PC-3 (cell line): ENCODE data around the gene PDGFRA.

Source experiments
- CTCF ChIP-seq: fragments of 300-600 bp; sonication (generic); conservative IDR thresholded peaks from 2 replicates; pipeline ENCODE4 v1.5.1; 2017; ENCODE audit warnings: antibody characterized with exemption, low read depth, mild to moderate bottlenecking, low read length
- EZH2 ChIP-seq: fragments of 300-600 bp; sonication (generic); IDR thresholded peaks from one replicate; pipeline ENCODE4 v1.6.1; 2017; ENCODE audit warnings: antibody characterized with exemption, mild to moderate bottlenecking, low read length; ENCODE audit not compliant: unreplicated experiment
- EZH2phosphoT487 ChIP-seq: fragments of 300-600 bp; sonication (generic); IDR thresholded peaks from 2 replicates; pipeline ENCODE4 v1.6.1; 2018; ENCODE audit warnings: mild to moderate bottlenecking, antibody characterized with exemption, low read length, borderline replicate concordance

GRCh38 chr4:54185866-54186265 is 43.2 kb upstream of the PDGFRA start:
- no peak for TF ChIP-seq CTCF
- TF ChIP-seq EZH2phosphoT487, result no peak
- TF ChIP-seq EZH2, result no peak
